ENCODE results near the gene ME1. TPM values are rescaled to one million over a fixed set of nuclear protein-coding genes. Genes with fewer than 3 reads are reported as not detected.
A peak's percentile ranks its signal among the peaks of the same experiment; 100 is the strongest.

Gene ME1
- total RNA-seq, 1 experiment from 2014 or later: 17.8 TPM

DNA sequence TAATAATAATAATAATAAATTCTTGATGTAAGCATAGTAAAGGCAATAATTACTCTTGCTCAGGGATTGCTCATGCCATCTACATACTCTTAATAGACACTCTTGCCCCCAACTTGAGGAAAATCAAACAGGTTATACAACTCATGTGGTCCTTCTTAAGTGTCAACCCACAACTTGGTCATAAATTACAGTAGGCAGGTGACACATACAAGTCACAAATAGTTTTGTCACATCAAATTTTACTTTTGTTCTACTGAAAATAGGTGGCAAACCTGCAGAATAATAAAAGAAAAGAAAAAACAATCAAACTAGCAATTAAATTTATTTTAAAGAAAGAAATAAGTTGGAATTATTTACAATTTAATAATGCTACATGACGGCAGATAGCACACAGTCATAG, 1.6 kb downstream of the ME1 start:
- TF ChIP-seq, protein P1, sequence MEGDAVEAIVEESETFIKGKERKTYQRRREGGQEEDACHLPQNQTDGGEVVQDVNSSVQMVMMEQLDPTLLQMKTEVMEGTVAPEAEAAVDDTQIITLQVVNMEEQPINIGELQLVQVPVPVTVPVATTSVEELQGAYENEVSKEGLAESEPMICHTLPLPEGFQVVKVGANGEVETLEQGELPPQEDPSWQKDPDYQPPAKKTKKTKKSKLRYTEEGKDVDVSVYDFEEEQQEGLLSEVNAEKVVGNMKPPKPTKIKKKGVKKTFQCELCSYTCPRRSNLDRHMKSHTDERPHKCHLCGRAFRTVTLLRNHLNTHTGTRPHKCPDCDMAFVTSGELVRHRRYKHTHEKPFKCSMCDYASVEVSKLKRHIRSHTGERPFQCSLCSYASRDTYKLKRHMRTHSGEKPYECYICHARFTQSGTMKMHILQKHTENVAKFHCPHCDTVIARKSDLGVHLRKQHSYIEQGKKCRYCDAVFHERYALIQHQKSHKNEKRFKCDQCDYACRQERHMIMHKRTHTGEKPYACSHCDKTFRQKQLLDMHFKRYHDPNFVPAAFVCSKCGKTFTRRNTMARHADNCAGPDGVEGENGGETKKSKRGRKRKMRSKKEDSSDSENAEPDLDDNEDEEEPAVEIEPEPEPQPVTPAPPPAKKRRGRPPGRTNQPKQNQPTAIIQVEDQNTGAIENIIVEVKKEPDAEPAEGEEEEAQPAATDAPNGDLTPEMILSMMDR (IDR thresholded peaks at IDR 0.05; ENCODE audit: unreplicated experiment): no peak
- CTCF ChIA-PET: no interaction called here
- no peak for DNase-seq (ENCODE audit: unreplicated experiment)
- POLR2A ChIA-PET: interaction anchor here (0.6 to 2.2 kb wide), 5 partner anchors 26 to 90 kb away, joined by 3 to 12 read pairs (median 3); no protein-coding TSS in a partner anchor
- Mint-ChIP-seq H3K27ac (ENCODE audit: low read depth, unreplicated experiment) (peak overlapping the region; percentile 73), H3K4me1 (ENCODE audit: insufficient read depth, unreplicated experiment) (peaks cover 16% of the 10 kb centered on the region), H3K4me3 (ENCODE audit: unreplicated experiment) (peak overlapping the region; percentile 74), H3K27me3 (ENCODE audit: insufficient read depth, unreplicated experiment) (no peaks in the 10 kb centered on the region), H3K36me3 (ENCODE audit: insufficient read depth, unreplicated experiment) (no peaks in the 10 kb centered on the region), H3K9me3 (ENCODE audit: unreplicated experiment) (peaks cover 18% of the 10 kb centered on the region)
- intact Hi-C loops (cut with micrococcal nuclease): no loop called here
- BruUV-seq (replicated peaks): no TSS peak

DNA sequence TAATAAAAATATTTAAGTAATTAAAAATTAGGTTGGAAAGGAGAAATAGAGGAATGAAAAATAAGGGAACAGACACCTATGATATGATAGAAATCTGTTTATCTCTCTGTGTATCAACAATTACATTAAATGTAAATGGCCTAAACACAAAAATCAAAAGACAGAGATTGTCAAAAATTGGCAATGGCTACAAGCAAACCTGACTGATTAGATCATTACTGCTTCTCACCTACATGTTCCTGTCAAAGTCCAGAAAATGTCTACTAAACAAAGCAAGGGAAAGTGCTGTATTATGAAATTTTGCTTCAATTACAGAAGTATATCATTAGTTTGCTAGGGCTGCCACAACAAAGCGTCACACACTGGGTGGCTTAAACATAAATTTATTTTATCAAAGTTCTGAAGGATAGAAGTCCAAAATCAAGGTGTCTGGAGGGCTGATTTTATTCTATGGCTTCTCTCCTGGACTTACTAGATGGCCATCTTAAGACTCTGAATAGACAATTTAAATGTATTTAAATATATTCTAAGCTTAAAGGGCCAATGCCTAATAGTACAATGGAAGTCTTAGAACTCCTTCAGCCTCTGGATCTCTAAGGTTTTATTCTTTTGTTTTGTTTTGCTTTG, 6.3 kb downstream of the ME1 start:
- Mint-ChIP-seq H3K4me3 (ENCODE audit: unreplicated experiment) (no peak overlapping the region), H3K27ac (ENCODE audit: low read depth, unreplicated experiment) (no peak overlapping the region), H3K36me3 (ENCODE audit: insufficient read depth, unreplicated experiment) (no peaks in the 10 kb centered on the region), H3K4me1 (ENCODE audit: insufficient read depth, unreplicated experiment) (peaks cover 3% of the 10 kb centered on the region), H3K27me3 (ENCODE audit: insufficient read depth, unreplicated experiment) (no peaks in the 10 kb centered on the region), H3K9me3 (ENCODE audit: unreplicated experiment) (peaks cover 18% of the 10 kb centered on the region)
- ChIA-PET CTCF (interaction anchor here (0.7 to 12.9 kb wide), 3 partner anchors 88 to 1417 kb away, joined by 3 to 380 read pairs (median 6); partner anchors contain the start of gene PRSS35), POLR2A (interaction anchor here (0.6 kb wide), 1 partner anchor 559 kb away, joined by 4 read pairs; no protein-coding TSS in a partner anchor)
- TF ChIP-seq, protein P1 (IDR thresholded peaks at IDR 0.05; ENCODE audit: unreplicated experiment): no peak
- no TSS peak for BruUV-seq (replicated peaks)
- intact Hi-C loops (cut with micrococcal nuclease): no loop called here
- no peak for DNase-seq (ENCODE audit: unreplicated experiment)

DNA sequence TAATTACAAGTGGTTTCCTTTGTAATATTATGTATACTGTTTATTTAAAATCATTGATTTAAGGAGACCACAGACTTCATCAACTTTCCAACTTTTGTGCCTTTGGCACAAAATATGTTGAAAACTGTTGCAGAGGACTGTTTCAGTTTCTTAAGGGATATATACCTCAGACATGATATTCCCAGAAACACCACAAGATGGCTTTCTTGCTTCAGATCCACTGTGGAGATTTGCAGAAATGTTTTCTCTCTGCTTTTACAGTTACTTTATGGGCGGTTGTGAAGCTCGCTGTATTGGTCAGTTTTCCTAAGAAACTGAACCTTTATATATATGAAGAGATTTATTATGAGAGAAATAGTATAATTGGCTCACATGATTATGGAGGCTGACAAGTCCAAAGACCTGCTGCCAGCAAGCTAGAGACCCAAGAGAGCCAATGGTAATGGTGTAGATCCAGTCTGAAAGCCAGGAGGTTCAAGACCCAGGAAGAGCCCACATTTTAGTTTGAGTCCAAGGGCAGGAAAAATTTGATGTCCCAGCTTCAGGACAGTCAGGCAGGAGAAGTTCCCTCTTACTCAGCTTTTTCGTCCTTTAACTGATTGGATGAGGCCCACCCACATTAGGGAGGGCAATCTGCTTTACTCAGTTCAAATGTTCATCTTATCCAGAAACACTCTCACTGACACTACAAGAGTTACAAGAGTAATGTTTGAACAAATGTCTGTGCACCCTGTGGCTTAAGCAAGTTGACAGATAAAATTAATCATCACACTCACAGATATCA, 12.8 kb downstream of the ME1 start:
- H3K4me1 Mint-ChIP-seq (ENCODE audit: insufficient read depth, unreplicated experiment): no peaks in the 10 kb centered on the region
- no peaks in the 10 kb centered on the region for H3K9me3 Mint-ChIP-seq (ENCODE audit: unreplicated experiment)
- H3K4me3 Mint-ChIP-seq (ENCODE audit: unreplicated experiment): no peak overlapping the region
- BruUV-seq (replicated peaks): no TSS peak
- CTCF ChIA-PET: interaction anchor here (0.6 to 12.9 kb wide), 37 partner anchors 8 to 352 kb away, joined by 3 to 380 read pairs (median 4); partner anchors contain the start of gene PRSS35
- no peak overlapping the region for H3K27ac Mint-ChIP-seq (ENCODE audit: low read depth, unreplicated experiment)
- POLR2A ChIA-PET: interaction anchor here (1.5 to 2.3 kb wide), 3 partner anchors 94 to 196 kb away, joined by 6 to 12 read pairs (median 7); partner anchors contain the start of gene PRSS35
- DNase-seq (ENCODE audit: unreplicated experiment): peak; percentile 60
- TF ChIP-seq, protein P1 (IDR thresholded peaks at IDR 0.05; ENCODE audit: unreplicated experiment): peak; percentile 60
- intact Hi-C loops (cut with micrococcal nuclease): loop anchor here (1.0 to 5.0 kb wide), 3 partner anchors 94 to 351 kb away; partner anchors contain the start of genes DOP1A, PRSS35 and UBE3D
- no peaks in the 10 kb centered on the region for H3K27me3 Mint-ChIP-seq (ENCODE audit: insufficient read depth, unreplicated experiment)
- no peaks in the 10 kb centered on the region for H3K36me3 Mint-ChIP-seq (ENCODE audit: insufficient read depth, unreplicated experiment)

- H3K9me3 Mint-ChIP-seq (ENCODE audit: unreplicated experiment): no peaks in the 10 kb centered on the region
- TF ChIP-seq, protein P1 (IDR thresholded peaks at IDR 0.05; ENCODE audit: unreplicated experiment): no peak
- CTCF ChIA-PET: interaction anchor here (0.7 to 3.3 kb wide), 4 partner anchors 48 to 575 kb away, joined by 3 to 46 read pairs (median 8); partner anchors contain the start of gene PRSS35
- POLR2A ChIA-PET: no interaction called here
- no peaks in the 10 kb centered on the region for H3K4me1 Mint-ChIP-seq (ENCODE audit: insufficient read depth, unreplicated experiment)
- H3K4me3 Mint-ChIP-seq (ENCODE audit: unreplicated experiment): no peak overlapping the region
- H3K36me3 Mint-ChIP-seq (ENCODE audit: insufficient read depth, unreplicated experiment): no peaks in the 10 kb centered on the region
- H3K27me3 Mint-ChIP-seq (ENCODE audit: insufficient read depth, unreplicated experiment): no peaks in the 10 kb centered on the region
- BruUV-seq (replicated peaks): no TSS peak
- no peak for DNase-seq (ENCODE audit: unreplicated experiment)
- no peak overlapping the region for H3K27ac Mint-ChIP-seq (ENCODE audit: low read depth, unreplicated experiment)
- intact Hi-C loops (cut with micrococcal nuclease): no loop called here
These were observed 17.8 kb downstream of the ME1 start for GRCh38 chr6:83413068-83413467.
